OCI-LY1 (cell line): ENCODE data around the gene NUP88.

Experiments used
- H2AFZ ChIP-seq: fragments of 200-600 bp; sonication (generic), shearing (Covaris generic); 2 replicates; pipeline ENCODE4 v1.6.0; 2014; ENCODE audit warnings: antibody characterized with exemption, mild to moderate bottlenecking, low read length
- H3F3A ChIP-seq: fragments of 200-600 bp; sonication (generic), shearing (Covaris generic); 2 replicates; pipeline ENCODE4 v1.6.0; 2014; ENCODE audit warnings: mild to moderate bottlenecking, antibody characterized with exemption, low read length, moderate library complexity; ENCODE audit not compliant: insufficient read depth
- H3K27ac ChIP-seq: fragments of 200-600 bp; sonication (generic); 2 replicates; pipeline ENCODE4 v1.5.1; 2014; ENCODE audit warnings: low read length, mixed run types, mild to moderate bottlenecking, low read depth; ENCODE audit not compliant: poor library complexity, severe bottlenecking
- H3K27me3 ChIP-seq: fragments of 200-600 bp; sonication (generic); 2 replicates; pipeline ENCODE4 v1.6.0; 2014; ENCODE audit warnings: antibody characterized with exemption, mild to moderate bottlenecking, low read length, moderate library complexity; ENCODE audit not compliant: insufficient read depth
- H3K36me3 ChIP-seq: fragments of 200-600 bp; sonication (generic); 2 replicates; pipeline ENCODE4 v1.6.1; 2014; ENCODE audit warnings: mild to moderate bottlenecking, antibody characterized with exemption, low read length, moderate library complexity, mixed read lengths; ENCODE audit not compliant: insufficient read depth
- H3K4me1 ChIP-seq: fragments of 200-600 bp; sonication (generic); 2 replicates; pipeline ENCODE4 v1.5.1; 2014; ENCODE audit warnings: mild to moderate bottlenecking, low read length, moderate library complexity; ENCODE audit not compliant: insufficient read depth, severe bottlenecking
- H3K4me2 ChIP-seq: fragments of 200-600 bp; sonication (generic), shearing (Covaris generic); 2 replicates; pipeline ENCODE4 v1.6.1; 2014; ENCODE audit warnings: low read length
- H3K4me3 ChIP-seq: fragments of 200-600 bp; sonication (generic); 2 replicates; pipeline ENCODE4 v1.5.1; 2014; ENCODE audit warnings: low read length, low read depth, mild to moderate bottlenecking, mixed read lengths; ENCODE audit not compliant: poor library complexity, severe bottlenecking
- H3K79me2 ChIP-seq: fragments of 200-600 bp; shearing (Covaris generic); 2 replicates; pipeline ENCODE4 v1.6.1; 2016; ENCODE audit warnings: mixed run types, low read length, mixed read lengths; ENCODE audit not compliant: insufficient read depth
- H3K9ac ChIP-seq: fragments of 200-600 bp; sonication (generic), shearing (Covaris generic); 2 replicates; pipeline ENCODE4 v1.6.1; 2014; ENCODE audit warnings: mild to moderate bottlenecking, low read length, mixed read lengths
- H3K9me2 ChIP-seq: fragments of 200-600 bp; sonication (generic), shearing (Covaris generic); 2 replicates; pipeline ENCODE4 v1.6.1; 2014; ENCODE audit warnings: low read depth, mild to moderate bottlenecking, low read length, mixed read lengths
- H3K9me3 ChIP-seq: fragments of 200-600 bp; shearing (Covaris generic); 2 replicates; pipeline ENCODE4 v1.6.1; 2014; ENCODE audit warnings: low read length, mixed read lengths
- H4K20me1 ChIP-seq: fragments of 200-600 bp; sonication (generic), shearing (Covaris generic); 2 replicates; pipeline ENCODE4 v1.6.0; 2016; ENCODE audit warnings: mild to moderate bottlenecking, low read length; ENCODE audit not compliant: insufficient read depth
- CTCF ChIP-seq: fragments of 200-600 bp; sonication (generic), shearing (Covaris generic); IDR thresholded peaks from 2 replicates; pipeline ENCODE4 v1.5.1; 2017; ENCODE audit warnings: mild to moderate bottlenecking, antibody characterized with exemption, low read length, moderate library complexity, mixed read lengths
- EZH2 ChIP-seq: fragments of 200-600 bp; sonication (generic), shearing (Covaris generic); IDR thresholded peaks from 2 replicates; pipeline ENCODE4 v1.8.0; 2017; ENCODE audit warnings: borderline replicate concordance, mixed run types, mild to moderate bottlenecking, antibody characterized with exemption, low read length, moderate library complexity, mixed read lengths

Gene NUP88

DNA sequence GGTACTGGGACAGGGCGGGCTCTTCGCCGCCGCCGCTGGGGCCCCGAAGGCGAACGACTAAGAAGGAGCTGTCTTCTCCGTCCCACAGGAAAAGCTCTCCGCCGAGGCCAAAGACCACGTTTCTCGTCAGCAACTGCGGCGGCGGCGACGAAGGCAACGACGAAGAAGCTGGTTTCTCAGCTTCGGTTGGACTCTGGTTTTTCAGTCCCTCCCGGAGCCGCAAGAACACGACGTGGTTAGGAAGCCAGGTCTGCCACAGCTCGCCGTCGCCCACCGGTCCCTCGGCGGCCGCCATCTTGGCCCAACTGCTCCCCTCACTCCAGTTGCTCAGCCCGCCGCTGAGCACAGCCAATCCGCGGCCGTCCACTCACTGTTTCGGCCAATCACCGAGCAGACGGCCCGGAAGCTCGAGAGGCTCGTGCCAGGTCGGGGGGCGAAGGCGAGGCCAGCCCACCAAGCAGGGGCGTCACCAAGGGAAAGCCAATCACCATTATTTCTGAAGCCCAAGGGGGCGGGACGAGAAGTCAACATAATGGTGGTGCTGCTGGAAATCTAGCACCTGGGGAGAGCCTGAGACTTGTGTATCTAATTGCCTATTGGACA, at the start of gene NUP88:
NUP88 (minus strand) TSS at position 307 of the 603 bp plus-strand sequence; CDS start at position 295, 12 bp downstream.
- no peaks in the 10 kb centered on the region for H4K20me1 ChIP-seq
- peak within 1 kb of the TSS; percentile 87 for H3K4me3 ChIP-seq
- H3K27me3 ChIP-seq = no peaks in the 10 kb centered on the region
- no peaks in the 10 kb centered on the region for H3K9me3 ChIP-seq
- TF ChIP-seq EZH2 (no peak), CTCF (no peak)
- peaks cover 36% of the 10 kb centered on the region for H3K4me1 ChIP-seq
- no peaks in the 10 kb centered on the region for H3F3A ChIP-seq
- peak within 1 kb of the TSS; percentile 90 for H3K9ac ChIP-seq
- H3K4me2 ChIP-seq = peak within 1 kb of the TSS; percentile 99
- H3K9me2 ChIP-seq = no peaks in the 10 kb centered on the region
- H3K36me3 ChIP-seq = peaks cover 60% of the 10 kb centered on the region
- no peak within 1 kb of the TSS for H2AFZ ChIP-seq
- peak within 1 kb of the TSS; percentile 95 for H3K27ac ChIP-seq
- peaks cover 44% of the 10 kb centered on the region for H3K79me2 ChIP-seq

DNA sequence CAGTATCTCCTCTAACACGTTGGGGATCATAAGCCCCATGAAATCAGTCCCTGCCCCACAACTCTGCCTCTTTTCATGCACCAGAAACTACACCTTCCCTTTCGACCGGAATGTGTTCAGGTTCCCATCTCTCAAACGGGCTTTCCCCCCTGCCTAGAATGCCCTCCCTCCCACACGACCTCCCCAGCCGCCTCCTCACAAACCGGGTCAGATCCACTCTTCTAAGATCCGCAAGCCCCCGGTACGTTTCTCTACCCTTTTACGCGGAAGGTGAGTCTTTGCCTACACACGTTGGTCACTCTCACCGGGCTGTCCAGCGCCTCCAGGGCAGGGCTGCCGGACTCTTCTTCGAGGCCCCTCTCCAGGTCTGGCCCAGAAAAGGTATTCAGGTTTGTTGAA, 48.6 kb upstream of the NUP88 start:
- TF ChIP-seq CTCF = no peak
- no peak for TF ChIP-seq EZH2
- Histone ChIP-seq H3K9ac (peak overlapping the region; percentile 98), H3K27ac (peak overlapping the region; percentile 14), H3K4me1 (peaks cover 34% of the 10 kb centered on the region), H3F3A (peaks cover 4% of the 10 kb centered on the region; the same call in 1 of the 2 replicates), H3K4me2 (peak overlapping the region; percentile 86), H4K20me1 (no peaks in the 10 kb centered on the region), H3K79me2 (peaks cover 54% of the 10 kb centered on the region), H3K36me3 (peaks cover 13% of the 10 kb centered on the region), H2AFZ (no peak overlapping the region), H3K27me3 (no peaks in the 10 kb centered on the region), H3K9me2 (no peaks in the 10 kb centered on the region), H3K9me3 (no peaks in the 10 kb centered on the region), H3K4me3 (peak overlapping the region; percentile 96)

DNA sequence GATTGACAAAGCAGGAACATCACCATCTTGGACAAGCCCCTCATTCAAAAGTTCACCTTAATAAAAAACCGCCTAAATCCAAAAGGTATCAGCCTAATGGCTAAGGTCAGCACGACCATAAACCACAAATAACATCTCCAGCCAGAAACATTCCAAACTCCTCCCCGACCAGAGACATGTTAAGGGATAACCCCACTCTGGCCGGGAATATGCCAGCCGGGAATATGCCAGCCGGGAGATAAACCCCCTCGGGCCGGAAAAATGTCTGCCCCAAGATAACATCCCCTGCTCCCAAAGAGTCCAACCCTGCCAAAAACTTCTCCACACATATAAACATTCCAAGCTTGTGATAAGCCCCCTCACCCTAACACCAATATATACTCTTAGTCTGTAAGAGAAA, 48.0 kb upstream of the NUP88 start:
- H3K79me2 ChIP-seq = peaks cover 59% of the 10 kb centered on the region
- TF ChIP-seq EZH2 (no peak), CTCF (no peak)
- no peaks in the 10 kb centered on the region for H3K9me3 ChIP-seq
- no peak overlapping the region for H3K27ac ChIP-seq
- H3F3A ChIP-seq = peaks cover 4% of the 10 kb centered on the region; the same call in 1 of the 2 replicates
- no peaks in the 10 kb centered on the region for H4K20me1 ChIP-seq
- H3K9me2 ChIP-seq = no peaks in the 10 kb centered on the region
- peak overlapping the region; percentile 98 for H3K9ac ChIP-seq
- H3K27me3 ChIP-seq = no peaks in the 10 kb centered on the region
- H3K4me2 ChIP-seq = peak overlapping the region; percentile 86
- peaks cover 16% of the 10 kb centered on the region for H3K36me3 ChIP-seq
- no peak overlapping the region for H2AFZ ChIP-seq
- H3K4me3 ChIP-seq = peak overlapping the region; percentile 96
- peaks cover 34% of the 10 kb centered on the region for H3K4me1 ChIP-seq
